Midbrain (tissue), 1 donor: ENCODE data around the gene ING5.
"Not testable (repeated sequence)": the region's sequence is repeated elsewhere in the genome, so short reads cannot be mapped to it uniquely, and the experiment has no call there.

Source experiments
- DNase-seq: peaks from one replicate; lab custom pipeline; 2025; lab: John Stamatoyannopoulos, UW

ING5 gene

GRCh38 chr2:241701399-241702154 is at the start of gene ING5:
Gene ING5, plus strand, starts transcription at chr2:241702039. Its CDS starts 27 bp downstream, at chr2:241702066.
- peak; percentile 93 for DNase-seq

- no peak for DNase-seq
Measured at GRCh38 chr2:241652142-241652541, 49.7 kb upstream of the ING5 start.

GRCh38 chr2:241652722-241653121 is 49.1 kb upstream of the ING5 start:
- no peak for DNase-seq

GRCh38 chr2:241653210-241653750 is 48.6 kb upstream of the ING5 start:
- DNase-seq, result no peak

- no peak for DNase-seq
Measured at GRCh38 chr2:241654551-241654950, 47.3 kb upstream of the ING5 start.

GRCh38 chr2:241655516-241656189 is 46.2 kb upstream of the ING5 start:
- DNase-seq, result no peak

- no peak for DNase-seq
Measured at GRCh38 chr2:241656190-241656741, 45.6 kb upstream of the ING5 start.

GRCh38 chr2:241657786-241658254 is 44.0 kb upstream of the ING5 start:
- DNase-seq, result no peak

GRCh38 chr2:241658296-241658695 is 43.5 kb upstream of the ING5 start:
- DNase-seq, result no peak

GRCh38 chr2:241659150-241659739 is 42.6 kb upstream of the ING5 start:
- DNase-seq, result peak; percentile 76

- no peak for DNase-seq
Measured at GRCh38 chr2:241660593-241661213, 41.1 kb upstream of the ING5 start.

GRCh38 chr2:241662731-241663130 is 39.1 kb upstream of the ING5 start:
- DNase-seq, result not testable (repeated sequence)

- DNase-seq, result no peak
Measured at GRCh38 chr2:241665731-241666440, 36.0 kb upstream of the ING5 start.

GRCh38 chr2:241666627-241667400 is 35.0 kb upstream of the ING5 start:
- no peak for DNase-seq

GRCh38 chr2:241668354-241668753 is 33.5 kb upstream of the ING5 start:
- no peak for DNase-seq

- DNase-seq, result no peak
Measured at GRCh38 chr2:241668839-241669238, 33.0 kb upstream of the ING5 start.

- DNase-seq, result no peak
Measured at GRCh38 chr2:241670333-241671110, 31.3 kb upstream of the ING5 start.

GRCh38 chr2:241671457-241672240 is 30.2 kb upstream of the ING5 start:
- DNase-seq, result no peak
